HepG2 (cell line): Measurements from ENCODE around the gene TACC2.

Experiments used
- RFX5 ChIP-seq: IDR thresholded peaks from 2 replicates; pipeline ENCODE4 v1.6.1; 2011; ENCODE audit warnings: low read depth, low read length, improper control_type of control experiment
- TF ChIP-seq, protein P1 (sequence below), 2 experiments: sonication (generic) in 1 of 2; formaldehyde crosslinking in 1 of 2; IDR thresholded peaks; 2 replicates each; pipeline versions ENCODE4 v1.4.0 to v1.6.1; 2018 to 2020; ENCODE audit warnings: missing genetic modification reagents in 2 of 2, borderline replicate concordance in 1 of 2, low read depth in 1 of 2, mild to moderate bottlenecking in 1 of 2, missing biosample characterization in 1 of 2
- TF ChIP-seq, protein P2 (sequence below): sonication (generic); formaldehyde crosslinking; IDR thresholded peaks from 2 replicates; pipeline ENCODE4 v1.5.0; 2020; ENCODE audit warnings: mild to moderate bottlenecking, missing genetic modification reagents, moderate library complexity

DNA sequence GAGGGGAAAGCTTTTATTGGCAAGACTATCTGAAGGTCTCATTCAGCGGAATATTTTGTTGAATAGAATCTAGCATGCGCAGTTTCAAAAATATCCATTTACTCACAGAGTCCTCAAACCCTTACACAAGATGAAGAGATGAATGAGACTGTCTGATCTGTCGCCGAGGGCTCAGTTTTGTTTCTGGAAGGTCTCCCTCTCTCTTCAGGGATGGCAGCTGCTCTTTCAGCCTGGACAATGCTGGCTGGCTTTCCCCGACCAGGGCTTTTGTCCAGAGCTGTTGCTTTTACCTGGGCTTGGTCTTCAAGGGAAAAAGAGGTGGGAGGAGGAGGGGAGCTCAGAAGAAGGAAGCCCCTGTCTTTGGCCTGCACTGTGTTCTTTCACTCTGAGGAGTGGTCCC is 200.2 kb downstream of the TACC2 start:
- TF ChIP-seq, protein P1, sequence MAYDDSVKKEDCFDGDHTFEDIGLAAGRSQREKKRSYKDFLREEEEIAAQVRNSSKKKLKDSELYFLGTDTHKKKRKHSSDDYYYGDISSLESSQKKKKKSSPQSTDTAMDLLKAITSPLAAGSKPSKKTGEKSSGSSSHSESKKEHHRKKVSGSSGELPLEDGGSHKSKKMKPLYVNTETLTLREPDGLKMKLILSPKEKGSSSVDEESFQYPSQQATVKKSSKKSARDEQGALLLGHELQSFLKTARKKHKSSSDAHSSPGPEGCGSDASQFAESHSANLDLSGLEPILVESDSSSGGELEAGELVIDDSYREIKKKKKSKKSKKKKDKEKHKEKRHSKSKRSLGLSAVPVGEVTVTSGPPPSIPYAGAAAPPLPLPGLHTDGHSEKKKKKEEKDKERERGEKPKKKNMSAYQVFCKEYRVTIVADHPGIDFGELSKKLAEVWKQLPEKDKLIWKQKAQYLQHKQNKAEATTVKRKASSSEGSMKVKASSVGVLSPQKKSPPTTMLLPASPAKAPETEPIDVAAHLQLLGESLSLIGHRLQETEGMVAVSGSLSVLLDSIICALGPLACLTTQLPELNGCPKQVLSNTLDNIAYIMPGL (CRISPR knock-in tag; IDR thresholded peaks at IDR 0.05; ENCODE audit: borderline replicate concordance in 1 of 2, low read depth in 1 of 2): no peak
- TF ChIP-seq, protein P2, sequence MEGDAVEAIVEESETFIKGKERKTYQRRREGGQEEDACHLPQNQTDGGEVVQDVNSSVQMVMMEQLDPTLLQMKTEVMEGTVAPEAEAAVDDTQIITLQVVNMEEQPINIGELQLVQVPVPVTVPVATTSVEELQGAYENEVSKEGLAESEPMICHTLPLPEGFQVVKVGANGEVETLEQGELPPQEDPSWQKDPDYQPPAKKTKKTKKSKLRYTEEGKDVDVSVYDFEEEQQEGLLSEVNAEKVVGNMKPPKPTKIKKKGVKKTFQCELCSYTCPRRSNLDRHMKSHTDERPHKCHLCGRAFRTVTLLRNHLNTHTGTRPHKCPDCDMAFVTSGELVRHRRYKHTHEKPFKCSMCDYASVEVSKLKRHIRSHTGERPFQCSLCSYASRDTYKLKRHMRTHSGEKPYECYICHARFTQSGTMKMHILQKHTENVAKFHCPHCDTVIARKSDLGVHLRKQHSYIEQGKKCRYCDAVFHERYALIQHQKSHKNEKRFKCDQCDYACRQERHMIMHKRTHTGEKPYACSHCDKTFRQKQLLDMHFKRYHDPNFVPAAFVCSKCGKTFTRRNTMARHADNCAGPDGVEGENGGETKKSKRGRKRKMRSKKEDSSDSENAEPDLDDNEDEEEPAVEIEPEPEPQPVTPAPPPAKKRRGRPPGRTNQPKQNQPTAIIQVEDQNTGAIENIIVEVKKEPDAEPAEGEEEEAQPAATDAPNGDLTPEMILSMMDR (CRISPR knock-in tag): no peak
- no peak for TF ChIP-seq RFX5
